Erythroblast (primary cell): ENCODE data around the gene RPP40.

ENCODE experiments used
- GATA1 ChIP-seq: IDR thresholded peaks from 2 replicates; pipeline ENCODE4 v1.6.1; 2011; ENCODE audit warnings: low read depth, mild to moderate bottlenecking, control low read depth, low read length, moderate library complexity
- POLR2A ChIP-seq: IDR thresholded peaks from 2 replicates; pipeline ENCODE4 v1.6.1; 2011; ENCODE audit warnings: mild to moderate bottlenecking, low read length

GRCh38 chr6:4958624-4959023 is 45.2 kb downstream of the RPP40 start:
- no peak for TF ChIP-seq POLR2A
- no peak for TF ChIP-seq GATA1
